ENCODE data around the gene NCKAP5.

- TF ChIP-seq CTCF (conservative IDR thresholded peaks at IDR 0.05; ENCODE audit: low read depth, low read length) (no peak), EZH2 (IDR thresholded peaks at IDR 0.05; ENCODE audit: low read length, unreplicated experiment) (no peak), EZH2phosphoT487 (IDR thresholded peaks at IDR 0.05; ENCODE audit: borderline replicate concordance, low read length) (no peak)
Observed at GRCh38 chr2:133231264-133231663, 337.0 kb downstream of the NCKAP5 start.

All from PC-3 (cell line).